ENCODE data around the gene PCAT7.

The PCAT7 gene

DNA sequence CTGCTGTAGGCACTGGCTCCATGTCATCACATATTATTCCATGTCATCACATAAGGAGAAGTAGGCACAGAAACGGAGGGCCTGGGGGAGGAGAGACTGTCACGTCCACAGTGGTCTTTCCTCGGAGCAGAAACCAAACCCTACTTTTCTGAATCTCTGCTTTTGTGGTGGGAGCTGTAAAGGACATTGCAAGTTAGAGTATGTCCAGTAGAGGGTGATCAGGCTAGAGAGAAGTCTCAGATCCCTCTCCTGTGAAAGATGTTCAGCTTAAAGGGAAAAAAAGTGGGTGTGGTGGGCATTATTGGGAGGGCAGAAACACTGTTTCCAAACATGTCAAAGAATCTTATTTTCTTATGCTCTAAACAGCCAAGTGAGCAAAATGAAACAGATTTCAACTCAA, 58.1 kb downstream of the PCAT7 start:
- H3K4me3 ChIP-seq (ENCODE audit: low read length): no peak overlapping the region
- DNase-seq (ENCODE audit: low read depth): no peak
- peak; percentile 13 for TF ChIP-seq CTCF (conservative IDR thresholded peaks at IDR 0.05; ENCODE audit: low read length)

GRCh38 chr9:94619026-94619425, 64.1 kb downstream of the PCAT7 start:
- H3K4me3 ChIP-seq (ENCODE audit: low read length): no peak overlapping the region
- no peak for TF ChIP-seq CTCF (conservative IDR thresholded peaks at IDR 0.05; ENCODE audit: low read length)
- no peak for DNase-seq (ENCODE audit: low read depth)
